ENCODE measurements around the gene GSE1.

GSE1 gene

GRCh38 chr16:85580684-85581083, 32.4 kb upstream of the GSE1 start:
- no peaks in the 10 kb centered on the region for H3K9me3 ChIP-seq
- H3K27me3 ChIP-seq (ENCODE audit: low read depth), result no peaks in the 10 kb centered on the region
- no peak overlapping the region; the same call in 1 of the 2 replicates for H3K4me3 ChIP-seq
- DNase-seq (ENCODE audit: low spot score in 2 of 2), result no peak
- no peaks in the 10 kb centered on the region; the same call in 1 of the 2 replicates for H3K36me3 ChIP-seq (replicated peaks)
- H3K4me1 ChIP-seq, result peaks cover 82% of the 10 kb centered on the region
- in situ Hi-C loops (cut with MboI; ENCODE audit: low sequenced_read_pairs), result no loop called here

- Histone ChIP-seq H3K9me3 (no peaks in the 10 kb centered on the region), H3K4me3 (peak overlapping the region; percentile 5), H3K36me3 (replicated peaks) (no peaks in the 10 kb centered on the region; the same call in 1 of the 2 replicates), H3K27me3 (ENCODE audit: low read depth) (no peaks in the 10 kb centered on the region), H3K4me1 (peaks cover 68% of the 10 kb centered on the region)
- in situ Hi-C loops (cut with MboI; ENCODE audit: low sequenced_read_pairs), result no loop called here
- DNase-seq (ENCODE audit: low spot score in 2 of 2), result peak in 1 of 2 experiments; percentile 64
Measured at GRCh38 chr16:85582229-85582991, 30.7 kb upstream of the GSE1 start.

DNA sequence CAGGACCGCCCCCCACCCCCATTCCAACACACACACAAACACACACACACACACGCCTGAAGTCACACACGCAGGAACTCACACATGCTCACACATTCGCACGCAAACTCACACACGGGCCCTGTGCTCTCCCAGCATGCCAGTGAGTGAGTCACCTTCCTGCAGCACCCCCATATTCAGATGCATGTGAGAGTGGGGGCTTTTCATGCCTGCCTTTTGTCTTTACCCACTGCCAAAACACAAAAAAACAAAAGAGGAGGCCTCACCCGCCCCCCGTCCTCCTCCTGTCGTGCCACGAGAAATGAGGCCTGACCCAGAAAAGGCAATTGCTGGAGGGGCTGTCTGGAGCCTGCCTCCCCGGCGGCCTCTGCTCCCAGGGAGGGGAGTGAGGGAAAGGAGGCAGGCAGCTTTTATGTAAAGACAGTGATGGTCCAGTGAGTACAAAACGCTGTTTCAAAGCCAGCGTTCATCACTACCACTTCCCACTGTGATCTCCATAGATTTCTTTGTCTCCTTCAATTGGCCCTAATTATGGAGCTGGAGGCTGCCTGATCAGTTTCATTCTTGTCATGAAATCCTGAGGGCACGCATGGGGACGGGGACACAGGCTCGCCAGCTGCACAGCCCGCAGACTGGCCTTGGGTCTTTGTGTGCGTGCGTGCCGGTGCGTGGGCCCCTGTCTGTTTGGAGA, 29.5 kb upstream of the GSE1 start:
- no peaks in the 10 kb centered on the region; the same call in 1 of the 2 replicates for H3K36me3 ChIP-seq (replicated peaks)
- H3K27me3 ChIP-seq (ENCODE audit: low read depth), result no peaks in the 10 kb centered on the region
- peak overlapping the region; percentile 5 for H3K4me3 ChIP-seq
- H3K9me3 ChIP-seq, result no peaks in the 10 kb centered on the region
- DNase-seq (ENCODE audit: low spot score in 2 of 2), result peak; percentile 68 to 79
- in situ Hi-C loops (cut with MboI; ENCODE audit: low sequenced_read_pairs), result no loop called here
- H3K4me1 ChIP-seq, result peaks cover 56% of the 10 kb centered on the region

DNA sequence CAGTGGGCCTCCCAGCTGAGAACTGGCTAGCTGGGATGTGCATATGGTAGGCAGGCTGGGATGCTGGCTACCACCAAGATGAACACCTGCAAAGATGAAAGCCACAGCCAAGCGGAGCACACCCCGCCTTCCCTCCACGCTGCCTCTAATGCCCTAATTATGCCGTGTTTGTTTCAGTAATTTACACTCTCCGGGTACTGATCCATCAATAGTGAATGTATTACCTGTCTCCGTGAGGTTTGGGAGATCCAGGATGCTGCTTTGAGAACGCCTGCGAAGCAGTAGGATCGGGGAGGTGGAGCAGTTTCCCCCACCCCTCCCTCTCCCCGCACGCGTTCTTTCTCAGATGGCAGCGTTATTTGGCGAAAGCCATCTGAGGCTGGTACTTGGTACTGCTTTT, 28.9 kb upstream of the GSE1 start:
- peaks cover 51% of the 10 kb centered on the region for H3K4me1 ChIP-seq
- H3K36me3 ChIP-seq (replicated peaks), result no peaks in the 10 kb centered on the region; the same call in 1 of the 2 replicates
- H3K27me3 ChIP-seq (ENCODE audit: low read depth), result no peaks in the 10 kb centered on the region
- in situ Hi-C loops (cut with MboI; ENCODE audit: low sequenced_read_pairs), result no loop called here
- H3K9me3 ChIP-seq, result no peaks in the 10 kb centered on the region
- H3K4me3 ChIP-seq, result no peak overlapping the region
- no peak for DNase-seq (ENCODE audit: low spot score in 2 of 2)

- Histone ChIP-seq H3K36me3 (replicated peaks) (no peaks in the 10 kb centered on the region; the same call in 1 of the 2 replicates), H3K4me1 (peaks cover 46% of the 10 kb centered on the region), H3K9me3 (no peaks in the 10 kb centered on the region), H3K27me3 (ENCODE audit: low read depth) (no peaks in the 10 kb centered on the region), H3K4me3 (no peak overlapping the region)
- DNase-seq (ENCODE audit: low spot score in 2 of 2), result no peak
- in situ Hi-C loops (cut with MboI; ENCODE audit: low sequenced_read_pairs), result no loop called here
Measured at GRCh38 chr16:85584819-85585282, 28.3 kb upstream of the GSE1 start.

DNA sequence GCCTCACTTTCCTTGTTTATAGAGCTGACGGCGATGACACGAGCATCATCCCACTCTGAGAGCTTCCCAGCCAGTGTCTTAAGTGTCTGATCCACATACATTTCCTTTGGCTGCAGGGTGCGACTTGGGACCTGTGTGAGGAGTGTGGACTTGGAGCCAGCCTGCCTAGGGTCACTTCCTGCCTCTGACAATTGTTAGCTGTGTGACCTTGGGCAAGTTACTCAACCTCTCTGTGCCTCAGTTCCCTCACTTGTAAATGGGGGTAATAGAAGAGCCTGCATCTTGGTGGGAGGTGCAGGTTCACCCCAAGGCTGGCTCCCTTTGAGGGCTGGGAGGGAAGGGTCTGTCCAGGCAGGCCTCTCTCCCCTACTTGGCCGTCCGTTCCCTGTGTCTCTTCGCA, 27.4 kb upstream of the GSE1 start:
- Histone ChIP-seq H3K9me3 (no peaks in the 10 kb centered on the region), H3K27me3 (ENCODE audit: low read depth) (no peaks in the 10 kb centered on the region), H3K36me3 (replicated peaks) (no peaks in the 10 kb centered on the region; the same call in 1 of the 2 replicates), H3K4me3 (no peak overlapping the region), H3K4me1 (peaks cover 37% of the 10 kb centered on the region)
- in situ Hi-C loops (cut with MboI; ENCODE audit: low sequenced_read_pairs), result no loop called here
- DNase-seq (ENCODE audit: low spot score in 2 of 2), result no peak

GRCh38 chr16:85586380-85587104, 26.6 kb upstream of the GSE1 start:
- in situ Hi-C loops (cut with MboI; ENCODE audit: low sequenced_read_pairs), result no loop called here
- H3K4me3 ChIP-seq, result no peak overlapping the region
- H3K9me3 ChIP-seq, result no peaks in the 10 kb centered on the region
- peaks cover 32% of the 10 kb centered on the region for H3K4me1 ChIP-seq
- DNase-seq (ENCODE audit: low spot score in 2 of 2), result no peak
- H3K36me3 ChIP-seq (replicated peaks), result no peaks in the 10 kb centered on the region
- H3K27me3 ChIP-seq (ENCODE audit: low read depth), result no peaks in the 10 kb centered on the region

- no peaks in the 10 kb centered on the region for H3K9me3 ChIP-seq
- in situ Hi-C loops (cut with MboI; ENCODE audit: low sequenced_read_pairs), result no loop called here
- H3K27me3 ChIP-seq (ENCODE audit: low read depth), result no peaks in the 10 kb centered on the region
- no peak overlapping the region for H3K4me3 ChIP-seq
- peaks cover 26% of the 10 kb centered on the region for H3K4me1 ChIP-seq
- H3K36me3 ChIP-seq (replicated peaks), result no peaks in the 10 kb centered on the region
- no peak for DNase-seq (ENCODE audit: low spot score in 2 of 2)
Measured at GRCh38 chr16:85587762-85588556, 25.2 kb upstream of the GSE1 start.

DNA sequence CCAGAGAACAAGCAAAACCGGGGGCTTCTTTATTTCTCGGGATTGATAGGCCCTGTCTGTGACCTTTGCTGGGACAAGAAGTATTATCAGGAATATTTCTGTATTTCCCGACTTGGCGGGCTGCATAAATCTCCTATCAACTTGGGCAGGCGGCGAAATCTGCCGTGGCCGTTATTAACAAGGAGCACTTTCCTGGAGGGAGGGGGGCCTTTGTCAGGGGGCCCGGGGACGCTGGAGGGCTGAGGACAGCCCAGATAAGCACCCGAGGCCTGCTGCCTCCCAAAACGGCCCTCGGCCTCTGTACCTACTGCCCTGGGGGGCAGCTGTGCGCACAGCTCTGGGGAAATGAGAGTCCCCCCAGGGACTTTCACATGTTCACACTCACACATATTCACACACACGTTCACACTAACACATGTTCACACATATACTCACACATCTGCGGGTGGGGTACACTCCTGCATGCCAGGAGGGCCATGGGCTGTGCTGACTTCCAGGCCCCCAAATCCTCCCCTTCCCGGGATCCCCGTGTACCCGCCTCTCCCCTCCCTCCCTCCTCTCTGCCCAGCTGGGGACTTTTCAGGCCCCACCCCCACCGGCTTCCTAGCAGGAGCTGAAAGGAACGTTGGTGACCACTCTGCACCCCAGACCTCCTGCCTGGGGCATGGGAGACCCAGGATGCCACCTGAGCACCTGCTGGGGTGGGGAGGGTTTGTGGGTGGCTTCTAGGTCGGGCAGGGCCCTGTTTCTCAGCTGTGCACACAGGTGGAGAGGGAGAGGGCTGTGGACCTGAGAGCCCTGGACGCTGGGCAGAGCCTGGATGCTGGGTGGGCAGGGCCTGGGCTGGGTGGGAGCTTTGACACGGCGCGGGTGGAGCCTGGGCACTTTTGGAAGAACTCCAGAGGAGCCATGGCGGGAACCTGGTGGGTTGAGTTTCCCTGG, 24.3 kb upstream of the GSE1 start:
- in situ Hi-C loops (cut with MboI; ENCODE audit: low sequenced_read_pairs), result no loop called here
- H3K27me3 ChIP-seq (ENCODE audit: low read depth), result no peaks in the 10 kb centered on the region
- H3K4me3 ChIP-seq, result no peak overlapping the region
- no peaks in the 10 kb centered on the region for H3K9me3 ChIP-seq
- peaks cover 24% of the 10 kb centered on the region for H3K4me1 ChIP-seq
- DNase-seq (ENCODE audit: low spot score in 2 of 2), result no peak
- H3K36me3 ChIP-seq (replicated peaks), result no peaks in the 10 kb centered on the region

DNA sequence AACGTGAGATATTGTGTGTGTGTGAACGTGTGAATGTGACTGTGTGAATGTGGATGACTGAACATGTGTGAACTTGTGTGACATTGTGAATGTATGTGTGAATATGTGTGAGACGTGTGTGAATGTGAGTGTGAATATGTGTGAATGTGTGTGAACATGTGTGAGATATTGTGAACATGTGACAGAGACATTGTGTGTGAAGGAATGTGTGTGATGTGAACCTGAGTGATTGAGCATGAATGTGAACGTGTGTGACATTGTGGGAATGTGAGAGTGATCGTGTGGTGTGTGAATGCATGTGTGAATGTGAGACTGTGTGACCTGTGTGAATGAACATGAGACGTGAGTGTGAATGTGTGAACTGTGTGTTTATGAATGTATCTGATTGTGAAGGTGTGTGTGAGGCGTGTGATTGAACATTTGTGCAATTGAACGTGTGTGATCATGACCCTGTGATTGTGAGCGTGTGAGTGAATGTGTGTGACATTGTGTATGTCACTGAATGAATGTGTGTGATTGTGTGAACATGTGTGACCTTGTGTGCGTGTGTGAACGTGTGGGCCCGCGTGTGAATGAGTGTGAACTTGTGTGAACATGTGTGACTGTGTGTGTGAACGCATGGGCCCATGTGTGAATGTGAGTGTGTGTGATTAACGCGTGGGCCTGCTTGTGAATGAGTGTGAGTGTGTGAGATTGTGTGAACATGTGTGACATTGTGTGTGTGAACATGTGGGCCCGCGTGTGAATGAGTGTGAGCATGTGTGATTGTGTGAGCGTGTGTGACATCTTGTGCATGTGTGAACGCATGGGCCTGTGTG, 23.2 kb upstream of the GSE1 start:
- in situ Hi-C loops (cut with MboI; ENCODE audit: low sequenced_read_pairs), result no loop called here
- Histone ChIP-seq H3K4me3 (no peak overlapping the region), H3K4me1 (peaks cover 18% of the 10 kb centered on the region), H3K27me3 (ENCODE audit: low read depth) (no peaks in the 10 kb centered on the region), H3K36me3 (replicated peaks) (no peaks in the 10 kb centered on the region), H3K9me3 (no peaks in the 10 kb centered on the region)
- DNase-seq (ENCODE audit: low spot score in 2 of 2), result no peak

DNA sequence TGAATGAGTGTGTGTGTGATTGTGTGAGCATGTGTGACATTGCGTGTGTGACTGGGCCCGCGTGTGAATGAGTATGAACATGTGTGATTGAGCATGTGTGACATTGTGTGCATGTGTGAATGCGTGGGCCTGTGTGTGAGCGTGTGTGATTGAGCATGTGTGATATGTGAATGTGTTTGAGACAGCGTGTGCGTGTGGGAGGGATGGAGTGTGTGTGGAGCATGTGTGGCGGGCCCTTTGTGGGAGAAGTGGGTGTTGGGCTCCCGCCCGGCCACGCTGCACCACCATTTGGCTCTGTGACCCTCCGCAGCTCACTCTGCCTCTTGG, 22.7 kb upstream of the GSE1 start:
- in situ Hi-C loops (cut with MboI; ENCODE audit: low sequenced_read_pairs), result no loop called here
- Histone ChIP-seq H3K36me3 (replicated peaks) (no peaks in the 10 kb centered on the region), H3K9me3 (no peaks in the 10 kb centered on the region), H3K4me3 (no peak overlapping the region), H3K27me3 (ENCODE audit: low read depth) (no peaks in the 10 kb centered on the region), H3K4me1 (peaks cover 18% of the 10 kb centered on the region)
- DNase-seq (ENCODE audit: low spot score in 2 of 2), result no peak

- Histone ChIP-seq H3K4me1 (peaks cover 18% of the 10 kb centered on the region), H3K4me3 (no peak overlapping the region)
- in situ Hi-C loops (cut with MboI; ENCODE audit: low sequenced_read_pairs), result no loop called here
Measured at GRCh38 chr16:85591381-85591780, 21.7 kb upstream of the GSE1 start.

More at GRCh38 chr16:85591381-85591780, 21.7 kb upstream of the GSE1 start:
- H3K9me3 ChIP-seq, result no peaks in the 10 kb centered on the region
- no peaks in the 10 kb centered on the region for H3K36me3 ChIP-seq (replicated peaks)
- DNase-seq (ENCODE audit: low spot score in 2 of 2), result no peak
- H3K27me3 ChIP-seq (ENCODE audit: low read depth), result no peaks in the 10 kb centered on the region

Data from HAP-1 (cell line).